Spleen (tissue), 7 donors: ENCODE measurements around the gene CCDC86.

ENCODE experiments used
- CTCF ChIP-seq, 11 experiments: fragments of 200-600 bp in 7 of 11; fragments of 450-650 bp in 4 of 11; sonication (generic) in 4 of 11; IDR thresholded peaks in 8 of 11; conservative IDR thresholded peaks in 3 of 11; 1 replicate in 7 of 11; 2 replicates in 4 of 11; pipeline versions ENCODE4 v1.4.0 to v1.8.0; 2016 to 2021; ENCODE audit warnings: antibody characterized with exemption in 11 of 11, inconsistent platforms in 4 of 11, mild to moderate bottlenecking in 1 of 11
- POLR2A ChIP-seq, 3 donors: fragments of 450-650 bp; IDR thresholded peaks; one replicate each; pipeline ENCODE4 v1.5.1; 2017; ENCODE audit warnings: antibody characterized with exemption in 3 of 3, mild to moderate bottlenecking in 1 of 3
- POLR2AphosphoS5 ChIP-seq, 3 donors: sonication (generic); formaldehyde crosslinking; IDR thresholded peaks; one replicate each; pipeline ENCODE4 v1.5.1; 2017; ENCODE audit warnings: antibody characterized with exemption in 3 of 3
- donor health status: DM: no; HTN: no; CAD: no; lungs with moderate emphysema.
- donor health status: DM: no; HTN: no; CAD: no.
- donor health status: DM: no; HTN: no; CAD: no.

GRCh38 chr11:60834742-60835533 lies 7.0 kb upstream of the CCDC86 start:
- TF ChIP-seq CTCF (IDR thresholded peaks at IDR 0.05 in 8 of 11, conservative IDR thresholded peaks at IDR 0.05 in 3 of 11) (no peak), POLR2A (IDR thresholded peaks at IDR 0.05) (no peak), POLR2AphosphoS5 (IDR thresholded peaks at IDR 0.05) (no peak)
